Activated T-helper 1 cell treated with anti-CD3 and anti-CD28 coated beads, Interleukin-2, amount 50 U/mL, for 16 hours (primary cell): ENCODE results near the gene DROSHA.
"Not testable (repeated sequence)": the region's sequence is repeated elsewhere in the genome, so short reads cannot be mapped to it uniquely, and the experiment has no call there.

ENCODE experiments used
- DNase-seq, 2 donors: peaks; one replicate each; pipeline ENCODE4 v3.0.0-alpha.2; 2020; ENCODE audit warnings: low read depth in 1 of 2, low spot score in 1 of 2

DROSHA gene

DNA sequence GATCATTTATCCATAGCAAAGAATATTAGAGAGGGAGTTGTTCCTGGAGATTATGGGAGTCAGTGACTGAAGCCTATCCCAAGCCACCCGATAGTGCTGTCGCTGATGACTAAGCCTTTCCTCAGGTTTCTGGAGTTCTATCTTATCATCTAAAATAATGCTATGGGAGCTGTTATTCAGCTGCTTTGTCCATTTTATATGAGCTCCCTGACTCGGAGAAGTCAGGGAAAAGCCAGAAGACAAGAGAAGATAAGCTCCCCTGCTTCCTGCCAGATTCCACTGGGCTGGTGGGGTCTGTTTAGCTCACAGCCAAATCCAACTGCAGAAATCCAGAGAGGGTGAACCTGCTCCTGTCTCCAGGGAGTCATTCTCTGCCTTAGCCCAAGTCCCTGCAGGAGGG lies 148.2 kb downstream of the DROSHA start:
- no peak for DNase-seq

DNA sequence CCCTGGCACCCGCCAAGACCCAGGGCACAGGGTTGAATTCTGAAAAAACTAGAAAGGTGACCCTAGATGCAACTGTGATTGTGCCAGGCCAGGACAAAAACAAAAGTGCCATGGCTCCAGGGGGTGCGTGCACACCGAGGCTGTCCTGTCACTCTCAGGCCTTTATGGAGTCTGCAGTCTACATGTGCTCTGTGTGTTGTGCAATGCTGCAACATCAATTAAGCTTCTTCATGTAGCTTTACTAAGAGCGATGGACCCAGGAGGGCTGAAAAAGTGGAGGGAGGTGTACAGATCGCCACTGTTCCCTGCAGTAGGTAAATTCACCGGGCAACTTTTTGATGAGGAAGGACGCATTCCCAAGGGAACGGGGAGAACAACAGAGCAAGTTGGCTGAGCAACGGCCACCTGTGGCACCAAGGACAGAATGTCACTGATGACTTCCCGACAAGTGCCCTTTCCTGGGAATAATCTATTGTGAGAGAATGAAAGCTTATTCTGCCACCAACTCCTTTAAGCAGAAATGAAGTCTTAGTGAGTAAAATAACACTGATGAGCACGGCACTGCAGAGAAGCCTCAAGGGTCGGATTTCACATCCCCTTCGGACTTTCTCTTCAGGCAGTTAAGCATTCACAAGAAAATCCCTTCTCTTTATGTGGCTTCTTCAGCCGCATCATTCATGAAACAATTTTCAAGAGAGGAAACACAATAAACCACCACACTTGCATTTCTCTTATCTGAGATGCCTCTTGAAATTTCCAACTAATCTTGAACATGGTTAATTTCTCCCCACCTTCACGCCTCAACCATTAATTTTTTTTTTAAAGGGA lies 149.6 kb downstream of the DROSHA start:
- no peak for DNase-seq

DNA sequence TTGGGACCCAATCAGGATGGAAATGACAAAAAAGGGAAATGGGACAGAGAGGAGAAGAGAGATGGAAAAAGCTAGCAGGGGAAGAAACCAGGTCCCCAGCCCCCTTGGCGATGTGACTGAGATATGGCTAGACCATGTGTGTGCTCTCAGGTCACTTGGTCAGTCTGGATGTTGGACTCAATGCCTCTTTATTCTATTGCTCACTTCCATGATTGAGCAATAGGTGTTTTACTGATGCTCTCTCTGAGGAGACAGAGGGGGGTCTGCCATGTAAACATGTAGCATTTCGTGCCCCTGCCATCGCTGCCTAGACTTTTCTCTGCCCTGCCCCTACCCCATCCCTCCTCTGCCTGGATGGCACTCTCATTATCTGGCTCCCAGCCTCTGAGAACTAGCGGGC lies 150.6 kb downstream of the DROSHA start:
- DNase-seq = no peak

DNA sequence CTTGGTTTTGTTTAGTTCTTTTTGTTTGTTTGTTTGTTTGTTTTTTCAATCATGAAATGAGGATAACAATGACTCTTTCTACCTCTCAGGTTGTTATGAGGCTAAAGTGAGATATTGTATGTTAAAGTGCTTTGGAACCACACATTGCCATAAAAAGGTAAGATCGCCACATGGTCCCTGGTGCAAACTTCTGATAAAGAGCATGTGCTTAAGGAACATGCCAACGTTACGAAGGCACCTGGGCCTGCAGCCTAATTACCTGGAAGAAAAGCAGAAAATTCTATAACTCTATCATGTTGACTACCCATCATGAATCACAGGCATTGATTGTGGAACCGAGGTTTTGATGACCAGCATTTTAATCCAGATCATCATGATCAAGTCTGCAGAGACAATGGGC lies 151.8 kb downstream of the DROSHA start:
- DNase-seq = no peak

DNA sequence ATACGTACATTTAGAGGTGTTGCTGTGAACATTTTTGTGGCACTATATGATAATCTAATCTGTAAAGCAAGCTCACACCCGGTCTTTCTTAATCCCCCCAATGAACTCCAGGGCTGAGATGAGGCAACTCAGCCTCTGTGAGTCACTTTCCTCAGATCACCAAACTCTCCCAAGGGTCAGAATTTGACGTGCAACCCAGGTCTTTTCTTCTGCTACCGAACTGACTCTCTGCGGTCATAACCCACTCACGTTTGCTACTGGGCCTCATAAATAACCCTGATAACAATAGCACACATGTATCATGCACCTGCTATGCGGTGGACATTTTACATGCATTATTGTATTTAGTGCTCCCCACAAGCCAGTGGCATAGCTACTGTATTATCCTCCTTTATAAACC lies 153.1 kb downstream of the DROSHA start:
- no peak for DNase-seq

DNA sequence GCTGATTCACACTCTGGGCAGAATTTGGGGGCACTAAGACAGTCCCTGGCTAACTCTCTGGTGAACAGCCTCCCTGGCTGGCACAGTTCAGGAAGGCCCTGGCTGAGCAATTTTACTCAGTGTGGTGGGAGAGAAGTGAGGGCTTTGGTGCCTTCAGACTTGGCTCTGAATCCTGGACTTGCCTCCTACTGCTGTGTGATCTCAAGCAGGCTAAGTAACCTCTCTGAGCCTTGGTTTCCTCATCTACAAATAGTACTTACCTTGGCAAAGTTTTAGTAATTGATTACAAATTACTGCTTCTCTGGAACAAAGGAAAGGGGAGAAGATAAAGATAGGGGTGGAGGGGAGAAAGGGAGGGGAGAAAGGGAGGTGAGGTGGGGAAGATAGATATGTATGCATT lies 153.8 kb downstream of the DROSHA start:
- DNase-seq = no peak

DNA sequence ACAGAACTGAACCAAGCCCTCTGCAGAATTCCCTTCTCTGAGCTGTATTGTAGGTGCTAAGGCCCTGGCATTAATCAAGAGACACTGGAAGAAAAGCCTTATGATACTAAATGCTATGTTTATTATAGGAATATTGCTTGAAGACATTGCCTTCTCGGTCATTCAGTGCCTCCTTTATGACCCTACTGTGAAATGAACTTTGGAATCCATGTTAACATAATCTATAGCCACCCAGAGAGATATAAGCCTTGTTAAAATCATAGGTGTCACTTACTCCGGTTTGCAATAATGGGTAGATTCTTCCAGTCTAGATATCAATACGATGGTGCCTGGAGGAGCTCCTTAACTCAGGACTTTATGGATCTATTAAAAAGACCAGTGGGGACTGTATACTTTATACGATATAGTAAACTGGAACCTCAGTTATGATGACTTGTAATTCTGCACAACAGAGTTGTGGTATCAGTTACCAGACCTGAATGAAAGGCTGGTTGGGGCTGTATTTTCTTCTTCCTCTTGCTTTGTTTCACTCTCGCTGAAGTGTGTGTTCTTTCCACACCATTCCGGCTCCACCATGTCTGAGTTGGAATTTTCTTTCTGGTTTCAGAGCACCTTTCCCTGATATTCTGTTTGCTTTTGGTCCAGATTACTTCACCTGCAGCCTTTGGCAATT lies 154.5 kb downstream of the DROSHA start:
- DNase-seq = no peak

DNA sequence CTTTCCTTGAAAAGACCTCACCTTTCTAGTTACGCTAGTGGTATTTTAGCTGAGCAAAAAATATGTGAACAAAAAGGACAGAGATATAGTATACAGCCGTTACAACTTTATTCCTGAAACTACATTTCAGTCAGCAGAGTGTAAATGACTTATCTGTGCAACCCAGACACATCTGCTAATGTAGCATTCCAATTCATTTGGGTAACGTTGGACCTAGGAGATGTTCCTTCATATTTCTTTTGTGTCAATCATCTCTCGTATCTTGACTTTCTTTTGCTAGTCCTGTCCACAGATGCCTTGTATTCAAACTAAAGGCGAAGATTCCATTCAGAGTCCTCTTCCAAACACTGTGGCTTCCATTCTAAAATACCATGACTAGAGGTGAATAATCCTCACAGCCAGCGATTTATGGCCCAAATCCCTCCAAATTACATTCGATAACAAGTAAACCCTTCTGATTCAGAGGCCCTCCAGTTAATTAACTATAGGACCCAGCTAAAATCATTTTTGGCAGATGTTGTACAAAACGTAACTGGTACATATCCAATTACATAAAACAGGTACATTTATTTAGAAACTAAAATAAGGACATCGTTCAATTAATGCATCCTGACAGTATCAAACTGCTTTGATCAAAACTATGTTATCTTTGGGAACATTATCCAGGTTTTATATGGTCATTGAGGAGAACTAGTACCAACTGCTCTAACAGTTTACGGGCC lies 155.7 kb downstream of the DROSHA start:
- DNase-seq = no peak

DNA sequence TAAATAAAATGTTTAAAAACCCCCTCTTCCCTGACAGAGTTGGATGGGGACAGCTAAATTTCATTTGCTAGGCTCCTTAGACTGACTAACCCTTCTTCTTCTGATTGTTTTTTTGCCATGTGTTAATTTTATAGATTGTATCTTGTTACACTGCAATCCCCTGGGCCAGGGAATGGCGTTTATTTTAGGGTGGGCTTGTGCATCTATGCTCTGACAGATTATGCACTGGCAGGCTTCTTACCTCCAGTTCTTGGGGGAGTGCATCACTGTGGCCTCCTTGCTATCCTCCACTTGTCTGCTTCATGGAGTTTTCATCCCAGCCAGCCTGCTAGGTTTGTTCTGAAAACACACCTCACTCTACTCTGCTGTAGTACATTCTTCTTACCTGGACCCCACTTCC lies 159.8 kb downstream of the DROSHA start:
- no peak for DNase-seq

DNA sequence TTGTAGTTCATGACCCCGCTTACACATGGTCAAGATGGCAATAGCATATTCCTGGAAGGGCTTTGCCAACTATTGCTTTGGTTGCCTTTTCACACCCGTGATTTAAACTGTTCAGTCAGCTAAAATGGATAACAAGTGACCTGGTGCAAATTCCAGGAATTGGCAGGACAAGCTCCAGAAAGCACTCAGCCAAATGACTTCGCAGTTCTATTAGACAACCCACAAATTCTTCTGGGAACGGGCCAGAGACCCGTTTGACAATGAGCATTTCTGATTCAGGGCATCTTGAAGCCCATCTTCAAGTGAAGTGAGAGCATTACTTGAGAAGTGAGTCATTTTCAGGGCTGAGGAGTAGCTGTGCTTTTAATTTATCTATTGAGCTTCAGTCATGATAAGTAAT lies 165.0 kb downstream of the DROSHA start:
- DNase-seq = no peak

DNA sequence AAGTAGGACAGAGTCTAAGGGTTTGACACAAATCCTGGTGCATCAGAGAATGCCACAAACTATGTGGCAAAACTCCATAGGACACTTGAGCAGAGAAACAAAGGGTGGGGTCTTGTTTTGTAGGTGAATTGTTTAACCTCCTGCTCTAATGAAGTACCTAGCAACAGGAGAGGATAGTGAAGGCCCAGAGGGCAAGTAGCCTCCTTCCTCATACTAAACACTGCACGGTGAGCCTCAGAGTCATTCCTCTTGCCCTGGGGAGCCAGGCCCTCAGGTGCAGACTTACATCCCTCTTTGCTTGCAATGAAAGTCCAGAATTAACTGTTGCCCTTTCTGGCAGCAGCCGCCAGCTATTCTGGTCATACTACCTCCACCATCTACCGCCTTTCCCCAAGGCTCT lies 166.1 kb downstream of the DROSHA start:
- DNase-seq = no peak

DNA sequence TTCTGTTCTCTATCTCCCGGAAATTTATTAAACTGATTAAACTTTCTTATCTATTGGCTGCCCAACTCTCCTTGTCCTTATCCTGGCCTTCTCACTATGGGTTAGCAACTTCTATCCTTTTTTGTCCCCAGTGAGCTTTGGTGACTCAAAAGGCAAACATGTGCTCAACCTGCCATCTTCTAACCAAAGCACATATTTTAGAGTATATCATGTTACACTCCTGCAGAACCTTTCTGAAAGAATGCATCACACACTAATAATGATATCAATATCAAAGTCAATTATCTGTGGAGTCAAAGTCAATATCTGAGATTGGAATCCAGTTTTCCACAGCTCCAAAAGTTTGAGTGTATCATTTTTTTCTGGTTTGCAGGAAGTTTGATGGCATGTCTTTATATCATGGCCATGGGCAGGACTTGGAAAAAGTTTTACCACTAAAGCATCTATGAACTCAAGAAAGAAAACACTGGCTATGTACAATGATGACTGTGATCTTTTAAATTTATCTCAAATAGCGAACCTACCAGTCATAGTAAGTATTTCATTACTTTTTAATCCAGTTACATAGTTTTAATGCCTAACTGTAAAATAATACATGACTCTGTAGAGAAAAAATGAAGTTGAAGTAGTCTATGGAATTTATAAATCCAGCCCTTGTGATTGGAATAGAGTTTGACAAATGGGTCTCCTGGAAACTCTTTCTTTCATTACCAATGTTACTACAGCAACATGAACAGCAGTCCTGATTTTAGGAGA lies 166.8 kb downstream of the DROSHA start:
- no peak for DNase-seq

DNA sequence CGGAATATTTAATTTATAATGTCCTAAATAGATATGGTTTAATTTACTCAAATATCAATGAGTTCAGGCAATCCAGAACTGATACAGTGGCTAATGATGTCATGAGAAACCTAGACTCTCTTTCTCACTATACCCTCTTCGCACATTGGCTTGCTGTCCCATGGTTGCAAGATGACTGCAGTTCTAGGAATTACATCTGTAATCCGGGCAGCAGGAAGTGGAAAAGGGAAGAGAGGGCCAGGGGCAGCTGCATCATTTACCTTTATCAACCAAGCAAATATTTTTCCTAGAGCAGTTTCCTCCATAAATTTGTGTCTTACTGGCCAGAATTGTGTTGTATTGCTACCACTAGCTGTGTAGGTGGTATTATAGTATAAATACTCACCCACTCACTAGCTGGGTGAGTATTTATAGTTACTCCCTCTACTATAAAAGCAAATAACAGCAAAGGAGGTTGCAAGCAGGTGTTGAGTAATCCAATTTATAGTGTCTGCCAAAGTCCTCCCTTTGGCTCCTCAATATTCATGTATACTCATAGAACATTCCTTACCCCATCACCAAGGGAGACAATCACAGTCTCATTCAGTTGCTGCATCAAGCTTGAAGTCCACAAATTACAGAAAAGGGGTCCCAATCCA lies 168.8 kb downstream of the DROSHA start:
- no peak for DNase-seq

DNA sequence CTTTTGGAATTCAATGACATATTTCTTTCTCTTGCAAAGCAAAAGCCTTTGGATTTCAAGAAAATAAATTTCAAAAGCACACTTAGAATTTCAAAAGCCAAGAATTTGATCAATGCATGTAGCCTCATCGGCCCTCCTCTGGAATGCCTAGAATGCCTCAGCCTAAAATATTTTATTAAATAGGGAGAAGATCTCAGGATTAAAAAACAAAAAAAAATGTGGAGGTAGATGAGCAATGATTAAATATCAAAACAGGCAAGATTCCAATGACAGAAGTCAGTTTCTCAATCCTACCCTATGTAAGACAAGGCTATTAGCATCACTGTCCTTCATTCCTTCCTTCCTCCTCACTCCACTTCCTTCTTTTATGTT lies 169.4 kb downstream of the DROSHA start:
- no peak for DNase-seq

DNA sequence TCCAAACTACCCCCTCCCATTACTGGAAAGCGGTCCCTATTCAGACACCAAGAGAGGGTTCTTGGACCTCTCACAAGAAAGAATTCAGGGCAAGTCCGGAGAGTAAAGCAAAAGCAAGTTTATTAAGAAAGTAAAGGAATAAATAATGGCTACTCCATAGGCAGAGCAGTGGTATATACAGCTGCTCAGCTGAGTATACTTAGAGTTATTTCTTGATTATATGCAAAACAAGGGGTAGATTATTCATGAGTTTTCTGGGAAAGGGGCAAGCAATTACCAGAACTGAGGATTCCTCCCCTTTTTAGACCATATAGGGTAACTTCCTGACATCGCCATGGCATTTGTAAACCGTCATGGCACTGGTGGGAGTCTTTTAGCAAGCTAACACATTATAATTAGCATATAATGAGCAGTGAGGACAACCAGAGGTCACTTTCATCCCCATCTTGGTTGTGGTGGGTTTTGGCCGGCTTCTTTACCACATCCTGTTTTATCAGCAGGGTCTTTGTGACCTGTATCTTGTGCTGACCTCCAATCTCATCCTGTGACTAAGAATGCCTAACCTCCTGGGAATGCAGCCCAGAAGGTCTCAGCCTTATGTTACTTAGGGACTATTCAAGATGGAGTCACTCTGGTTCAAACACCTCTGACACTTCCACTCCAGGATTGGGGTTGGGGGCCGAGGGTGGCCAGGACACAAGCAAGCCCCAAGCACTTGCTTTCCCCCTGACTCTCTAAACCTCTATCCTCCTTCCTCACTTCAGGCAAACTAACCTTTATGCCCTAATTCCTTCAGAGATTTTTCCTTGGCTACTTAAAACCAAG lies 170.0 kb downstream of the DROSHA start:
- not testable (repeated sequence) for DNase-seq

DNA sequence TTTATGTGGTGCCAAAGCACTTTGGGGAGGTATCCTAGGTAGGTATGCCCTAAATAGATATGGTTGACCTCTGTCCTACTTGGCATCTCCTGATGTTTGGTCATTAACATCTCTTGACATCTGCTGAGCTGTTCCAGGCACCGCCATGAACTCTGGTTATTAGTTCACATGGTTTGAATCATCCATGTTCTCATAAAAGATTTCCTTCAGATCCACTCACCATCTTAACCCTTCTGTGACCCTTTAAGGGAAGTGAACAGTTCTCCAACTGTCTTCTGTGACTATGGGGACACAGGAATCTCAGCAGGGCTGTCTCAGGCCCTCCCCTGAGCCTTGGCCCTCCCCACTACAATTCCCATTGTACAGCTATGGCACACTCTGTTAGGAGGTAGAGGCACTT lies 170.7 kb downstream of the DROSHA start:
- no peak for DNase-seq

DNA sequence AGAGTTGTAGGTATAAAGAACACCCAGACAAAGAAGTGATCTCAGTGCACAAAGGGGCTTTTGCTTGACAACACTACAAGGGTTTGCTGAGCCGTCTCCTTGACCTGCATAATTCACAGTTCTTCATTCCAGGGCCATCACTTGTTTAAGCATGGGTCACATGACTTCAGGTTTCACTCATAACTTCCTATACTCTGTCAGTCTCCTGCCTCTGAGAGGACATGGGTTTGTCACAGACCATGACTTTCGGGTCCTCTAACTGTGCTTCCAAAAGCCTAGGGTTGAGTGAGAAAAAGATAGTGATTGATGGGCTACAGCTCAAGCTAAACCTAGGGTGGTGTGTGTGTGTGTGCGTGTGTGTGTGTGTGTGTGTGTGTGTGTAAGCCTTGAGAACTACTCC lies 172.1 kb downstream of the DROSHA start:
- DNase-seq = no peak

DNA sequence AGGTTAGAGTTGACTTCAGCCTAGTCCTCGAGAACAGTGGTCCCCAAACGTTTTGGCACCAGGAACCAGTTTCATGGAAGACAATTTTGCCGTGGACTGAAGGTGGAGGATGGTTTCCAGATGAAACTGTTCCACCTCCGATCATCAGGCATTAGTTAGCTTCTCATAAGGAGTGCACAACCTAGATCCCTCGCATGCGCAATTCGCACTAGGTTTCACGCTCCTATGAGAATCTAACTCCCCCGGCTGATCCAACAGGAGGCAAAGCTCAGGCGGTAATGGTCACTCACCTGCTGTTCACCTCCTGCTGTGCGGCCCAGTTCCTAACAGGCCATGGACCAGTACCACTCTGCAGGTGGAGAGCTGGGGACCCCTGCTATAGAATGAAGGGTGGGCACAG lies 174.9 kb downstream of the DROSHA start:
- no peak for DNase-seq

DNA sequence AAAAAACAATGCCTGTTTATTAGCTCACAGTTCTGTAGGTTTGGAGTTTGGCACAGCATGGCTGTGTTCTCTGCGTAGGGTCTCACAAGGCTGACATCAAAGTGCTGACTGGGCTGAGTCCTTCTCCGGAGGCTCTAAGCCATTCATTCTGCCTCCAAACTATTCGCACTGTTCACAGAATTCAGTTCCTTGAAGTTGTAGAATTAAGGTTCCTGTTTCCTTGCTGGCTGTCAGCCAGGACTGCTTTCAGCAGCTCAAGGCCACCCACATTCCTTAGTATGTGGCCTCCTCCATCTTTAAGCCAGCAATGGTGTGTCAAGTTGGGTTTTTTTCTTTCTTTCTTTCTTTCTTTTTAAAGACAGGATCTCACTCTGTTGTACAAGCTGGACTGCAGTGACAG lies 176.6 kb downstream of the DROSHA start:
- no peak for DNase-seq
